ENCODE results near the gene SUGCT.

DNA sequence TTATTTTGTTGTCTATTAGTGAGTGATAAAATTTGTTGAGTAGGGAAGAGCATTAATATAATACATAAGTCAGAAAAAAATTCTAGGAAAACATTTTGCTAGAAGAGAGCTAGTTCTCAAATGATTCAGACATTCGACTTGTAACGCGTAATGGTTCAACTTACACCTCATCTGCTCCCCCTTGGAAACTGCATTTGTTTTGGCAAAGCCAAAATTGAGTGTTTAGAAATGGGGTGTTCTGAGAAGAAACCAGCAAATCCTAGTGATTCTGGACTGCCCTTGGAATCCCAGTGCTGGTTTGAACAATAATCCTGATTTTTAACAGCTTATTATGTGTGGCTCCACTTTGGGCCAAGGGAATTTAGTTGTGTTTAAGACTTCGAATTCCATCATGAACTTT, 475.7 kb downstream of the SUGCT start:
- TF ChIP-seq KAT7 (CRISPR knock-in tag; IDR thresholded peaks at IDR 0.05; ENCODE audit: borderline replicate concordance), result no peak
- no peak for TF ChIP-seq PCBP2 (IDR thresholded peaks at IDR 0.05; ENCODE audit: low read depth, low read length, poor library complexity, severe bottlenecking)
- no peak for TF ChIP-seq ELF4 (CRISPR knock-in tag; IDR thresholded peaks at IDR 0.05)
- no peak for TF ChIP-seq ZNF324 (CRISPR knock-in tag; IDR thresholded peaks at IDR 0.05)
- TF ChIP-seq EP300 (IDR thresholded peaks at IDR 0.05; ENCODE audit: low read length), result no peak
- TF ChIP-seq SRSF9 (IDR thresholded peaks at IDR 0.05; ENCODE audit: borderline replicate concordance, low read depth, low read length), result no peak
- no peak for TF ChIP-seq MYNN (IDR thresholded peaks at IDR 0.05)
- TF ChIP-seq MYNN (CRISPR knock-in tag; IDR thresholded peaks at IDR 0.05), result no peak
- no peak for TF ChIP-seq FOS (IDR thresholded peaks at IDR 0.05; ENCODE audit: extremely low read depth, insufficient read length)
- no peak for TF ChIP-seq BRCA1 (IDR thresholded peaks at IDR 0.05)
- no peak for TF ChIP-seq BRCA1 (CRISPR knock-in tag; IDR thresholded peaks at IDR 0.05)
- no peak for TF ChIP-seq HDAC6 (IDR thresholded peaks at IDR 0.05; ENCODE audit: low read depth, low read length)
- TF ChIP-seq MLX (CRISPR knock-in tag; conservative IDR thresholded peaks at IDR 0.05), result no peak
- no peak for TF ChIP-seq SRSF1 (IDR thresholded peaks at IDR 0.05; ENCODE audit: low read depth, low read length)

All from K562 (cell line).